Pancreas (tissue), 10 donors: ENCODE data around the gene OGFRL1. TPM values are rescaled to one million over a fixed set of nuclear protein-coding genes. Genes with fewer than 3 reads are reported as not detected.

Experiments used
- ATAC-seq, 4 donors: fragments of 200-7000 bp; cut with Tn5 transposase; one replicate each; pipeline versions ENCODE4 v1.8.0 to v1.9.1; 2020; ENCODE audit warnings: mild to moderate bottlenecking in 4 of 4, moderate library complexity in 4 of 4
- DNase-seq, 6 donors: peaks; one replicate each; pipeline ENCODE4 v3.0.0-alpha.2; 2020
- FAIRE-seq: peaks from 2 replicates; lab custom pipeline; 2012; peaks lifted over from hg19 to GRCh38; lab: Jason Lieb, UNC
- H3K27ac ChIP-seq, 4 donors: fragments of 200-600 bp; sonication (generic); 1 replicate in 3 of 4; 2 replicates in 1 of 4; pipeline versions ENCODE4 v1.5.0 to v1.8.0; 2020
- H3K27me3 ChIP-seq, 4 donors: fragments of 200-600 bp; one replicate each; pipeline ENCODE4 v1.8.0; 2021
- H3K36me3 ChIP-seq, 3 donors: fragments of 200-600 bp; sonication (generic) in 1 of 3; one replicate each; pipeline versions ENCODE4 v1.5.0 to v1.8.0; 2020 to 2021
- H3K4me1 ChIP-seq, 3 donors: fragments of 200-600 bp; one replicate each; pipeline ENCODE4 v1.8.0; 2021
- H3K4me3 ChIP-seq, 4 donors: fragments of 200-600 bp; sonication (generic) in 2 of 4; one replicate each; pipeline versions ENCODE4 v1.5.0 to v1.8.0; 2020 to 2021
- H3K9me3 ChIP-seq, 4 donors: fragments of 200-600 bp; one replicate each; pipeline ENCODE4 v1.8.0; 2021
- WGBS, 2 donors: extraction: QIAGEN DNeasy Blood & Tissue Kit; methylation state at CpG; one replicate each; pipeline ENCODE4 v1.1.7; 2013; 5-methylcytosine and 5-hydroxymethylcytosine counted together
- intact Hi-C, 3 donors: fragments of 100-400 bp; cut with DNase I; formaldehyde crosslinking; loops; one replicate each; pipeline versions ENCODE4 v1.11.1 to v1.14.2; 2022
- polyA plus RNA-seq, 2 donors: library from polyadenylated mRNA; stranded (reverse); fragments of 200-250 nt; gene quantifications; one replicate each; pipeline ENCODE4 v1.2.3, GENCODE V29; 2013
- total RNA-seq, 6 donors: library from RNA; stranded (reverse); fragmentation: NEBNext Ultra II Directional in 4 of 6; extraction: Animal tissue kit (Norgen Biotek cat#: 25700) in 4 of 6; gene quantifications; one replicate each; pipeline versions ENCODE4 v1.2.1 to v1.2.4, GENCODE V29; 2021 to 2023
- TF ChIP-seq, protein P1 (sequence below), 4 donors: fragments of 200-600 bp; sonication (generic) in 3 of 4; IDR thresholded peaks; one replicate each; pipeline versions ENCODE4 v1.5.0 to v1.8.0; 2021; ENCODE audit warnings: antibody characterized with exemption in 4 of 4
- donor health status: healthy with polysubstance abuse.
- donor health status: DM: no; HTN: no; CAD: no; lungs with moderate emphysema.
- donor health status: DM: no; HTN: no; CAD: no.
- donor health status: control.
- donor health status: control.
- donor health status: Bipolar disorder and iron deficiency.
- donor health status: DM: yes; HTN: yes; CAD: no.
- donor health status: DM: no; HTN: no; CAD: no.
- donor health status: DM: no; HTN: no; CAD: no.
- donor health status: DM: yes; HTN: yes; CAD: no.

Gene OGFRL1
- total and polyA plus RNA-seq, 8 donors, result 3.3 to 10.8 (median 4.3) TPM

DNA sequence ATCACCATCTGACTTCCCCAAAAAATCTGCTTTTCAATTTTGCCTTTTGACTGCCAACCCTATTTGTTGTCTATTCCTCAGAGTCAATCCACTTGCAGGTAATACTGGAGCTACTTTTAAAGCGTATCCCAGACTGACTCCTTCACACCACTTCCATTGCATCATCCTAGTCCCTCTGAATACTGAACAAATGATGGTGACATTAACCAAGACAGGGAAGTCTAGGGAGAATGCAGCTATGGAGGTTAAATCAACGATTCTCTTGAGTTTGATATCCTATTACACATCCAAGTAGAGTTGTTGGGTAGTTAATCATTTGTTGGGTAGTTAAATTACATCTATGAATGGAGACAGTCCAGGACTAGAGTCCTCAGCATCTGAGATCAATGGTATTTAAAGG is 2.0 kb downstream of the OGFRL1 start:
- Histone ChIP-seq H3K27ac (no peak overlapping the region), H3K9me3 (no peaks in the 10 kb centered on the region), H3K4me1 (peaks cover 0 to 28% (median 0%) of the 10 kb centered on the region in 3 donors), H3K27me3 (no peaks in the 10 kb centered on the region), H3K4me3 (peak overlapping the region in 1 of 4 donors; percentile 86), H3K36me3 (no peaks in the 10 kb centered on the region)
- intact Hi-C loops, result no loop called here
- DNase-seq, result no peak
- TF ChIP-seq, protein P1, sequence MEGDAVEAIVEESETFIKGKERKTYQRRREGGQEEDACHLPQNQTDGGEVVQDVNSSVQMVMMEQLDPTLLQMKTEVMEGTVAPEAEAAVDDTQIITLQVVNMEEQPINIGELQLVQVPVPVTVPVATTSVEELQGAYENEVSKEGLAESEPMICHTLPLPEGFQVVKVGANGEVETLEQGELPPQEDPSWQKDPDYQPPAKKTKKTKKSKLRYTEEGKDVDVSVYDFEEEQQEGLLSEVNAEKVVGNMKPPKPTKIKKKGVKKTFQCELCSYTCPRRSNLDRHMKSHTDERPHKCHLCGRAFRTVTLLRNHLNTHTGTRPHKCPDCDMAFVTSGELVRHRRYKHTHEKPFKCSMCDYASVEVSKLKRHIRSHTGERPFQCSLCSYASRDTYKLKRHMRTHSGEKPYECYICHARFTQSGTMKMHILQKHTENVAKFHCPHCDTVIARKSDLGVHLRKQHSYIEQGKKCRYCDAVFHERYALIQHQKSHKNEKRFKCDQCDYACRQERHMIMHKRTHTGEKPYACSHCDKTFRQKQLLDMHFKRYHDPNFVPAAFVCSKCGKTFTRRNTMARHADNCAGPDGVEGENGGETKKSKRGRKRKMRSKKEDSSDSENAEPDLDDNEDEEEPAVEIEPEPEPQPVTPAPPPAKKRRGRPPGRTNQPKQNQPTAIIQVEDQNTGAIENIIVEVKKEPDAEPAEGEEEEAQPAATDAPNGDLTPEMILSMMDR (IDR thresholded peaks at IDR 0.05), result no peak
- ATAC-seq, result no peak
- WGBS, 2 donors, result 56 to 59% methylated on average over 2 of the region's 2 CpGs
- no peak for FAIRE-seq

DNA sequence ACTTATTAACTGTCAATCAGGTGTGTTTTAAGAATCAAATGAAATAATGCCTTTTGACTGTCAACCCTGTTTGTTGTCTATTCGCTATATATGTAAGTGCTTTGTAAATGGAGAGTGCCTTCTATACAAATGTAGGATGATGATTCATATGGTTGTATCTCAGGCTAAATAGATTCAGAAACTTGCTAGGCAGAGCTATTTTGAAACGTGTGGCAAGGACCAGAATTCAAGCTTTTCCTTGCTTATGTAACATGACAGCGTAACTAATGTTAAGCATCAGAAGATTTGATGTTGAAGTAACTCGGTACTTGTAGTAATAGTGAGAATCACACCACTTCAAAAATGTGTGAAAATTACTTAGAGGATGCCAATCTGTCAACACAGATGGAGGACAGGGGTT is 3.4 kb downstream of the OGFRL1 start:
- DNase-seq, result no peak
- H3K27ac ChIP-seq, result no peak overlapping the region

DNA sequence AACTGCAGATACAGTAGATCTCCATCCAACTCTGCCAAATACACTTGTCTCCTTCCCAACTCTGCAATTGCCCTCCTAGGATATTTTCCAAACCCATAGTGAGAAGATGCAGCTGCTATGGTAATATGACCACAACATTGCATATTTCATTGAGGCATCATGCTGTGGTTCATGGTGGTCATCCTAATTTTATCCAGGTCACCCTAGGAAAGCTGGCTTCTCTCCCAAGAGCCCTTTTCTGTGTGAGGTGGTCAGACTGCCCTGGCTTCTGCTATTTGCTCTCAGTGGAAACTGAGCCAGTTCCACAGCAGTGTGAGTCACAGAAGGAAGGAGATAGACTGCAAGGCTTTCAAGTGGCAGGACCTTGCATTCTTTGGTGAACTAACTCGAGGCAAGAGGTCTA is 5.5 kb downstream of the OGFRL1 start:
- Histone ChIP-seq H3K27ac (no peak overlapping the region), H3K36me3 (peaks cover 0 to 6% (median 0%) of the 10 kb centered on the region in 3 donors), H3K4me3 (no peak overlapping the region), H3K4me1 (peaks cover 0 to 18% (median 0%) of the 10 kb centered on the region in 3 donors), H3K9me3 (no peaks in the 10 kb centered on the region), H3K27me3 (no peaks in the 10 kb centered on the region)
- no peak for FAIRE-seq
- intact Hi-C loops, result no loop called here
- peak in 3 of 4 donors; percentile 36 to 61 (median 55) for ATAC-seq
- TF ChIP-seq, protein P1 (IDR thresholded peaks at IDR 0.05), result no peak
- peak in 1 of 6 donors; percentile 21 for DNase-seq
- WGBS, 2 donors, result 20 to 36% methylated on average over 1 of the region's 1 CpG

More for the DNA sequence above, 3.4 kb downstream of the OGFRL1 start:
- TF ChIP-seq, protein P1 (IDR thresholded peaks at IDR 0.05), result no peak
- 76 to 77% methylated on average over 4 of the region's 4 CpGs for WGBS, 2 donors
- H3K4me1 ChIP-seq, result peaks cover 0 to 26% (median 0%) of the 10 kb centered on the region in 3 donors
- H3K36me3 ChIP-seq, result peaks cover 0 to 4% (median 0%) of the 10 kb centered on the region in 3 donors
- H3K27me3 ChIP-seq, result no peaks in the 10 kb centered on the region
- H3K9me3 ChIP-seq, result no peaks in the 10 kb centered on the region
- intact Hi-C loops, result no loop called here
- ATAC-seq (no peak), FAIRE-seq (no peak)
- no peak overlapping the region for H3K4me3 ChIP-seq

DNA sequence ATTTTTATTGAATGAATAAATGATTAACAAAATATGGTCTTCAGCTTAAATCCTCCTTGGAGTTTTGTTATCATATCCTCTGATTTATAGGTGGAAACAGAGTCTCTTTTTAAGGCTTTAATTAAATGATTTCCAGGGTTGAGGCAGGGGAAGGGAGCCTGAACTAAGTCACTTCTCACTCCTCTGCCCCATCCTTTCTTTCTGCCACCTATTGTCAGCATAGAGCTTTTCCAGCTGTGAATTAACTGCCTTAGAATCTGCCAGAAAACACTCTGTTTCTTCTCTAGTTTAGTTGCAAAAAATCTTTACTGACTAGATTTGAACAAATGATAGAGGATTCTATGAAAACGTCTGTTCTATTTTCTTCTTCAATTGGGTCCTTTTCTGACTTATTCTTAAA is 9.8 kb downstream of the OGFRL1 start:
- Histone ChIP-seq H3K27me3 (no peaks in the 10 kb centered on the region), H3K27ac (no peak overlapping the region), H3K4me1 (peaks cover 0 to 4% (median 0%) of the 10 kb centered on the region in 3 donors), H3K4me3 (no peak overlapping the region), H3K36me3 (peaks cover 0 to 6% (median 0%) of the 10 kb centered on the region in 3 donors), H3K9me3 (no peaks in the 10 kb centered on the region)
- 71 to 80% methylated on average over 1 of the region's 1 CpG for WGBS, 2 donors
- TF ChIP-seq, protein P1 (IDR thresholded peaks at IDR 0.05), result no peak
- DNase-seq, result no peak
- intact Hi-C loops, result no loop called here
- ATAC-seq, result no peak
- no peak for FAIRE-seq
